Upper lobe of left lung (tissue), 6 donors: ENCODE measurements around the gene TXNRD1. TPM values are rescaled to one million over a fixed set of nuclear protein-coding genes. Genes with fewer than 3 reads are reported as not detected.

ENCODE experiments used
- ATAC-seq, 2 donors: fragments of 200-7000 bp; cut with Tn5 transposase; one replicate each; pipeline ENCODE4 v1.9.1; 2022; ENCODE audit warnings: mild to moderate bottlenecking in 2 of 2, moderate library complexity in 2 of 2; ENCODE audit not compliant: low FRiP score in 2 of 2
- DNase-seq, 2 donors: peaks; one replicate each; pipeline ENCODE4 v3.0.0-alpha.2; 2019 to 2020
- H3K27ac ChIP-seq, 4 donors: fragments of 200-600 bp; sonication (generic); one replicate each; pipeline ENCODE4 v1.5.1; 2016 to 2019
- H3K27me3 ChIP-seq, 4 donors: fragments of 200-600 bp; sonication (generic); one replicate each; pipeline ENCODE4 v1.5.1; 2017 to 2019
- H3K36me3 ChIP-seq, 4 donors: fragments of 200-600 bp; sonication (generic); one replicate each; pipeline ENCODE4 v1.5.1; 2016 to 2019
- H3K4me1 ChIP-seq, 4 donors: fragments of 200-600 bp; sonication (generic); one replicate each; pipeline ENCODE4 v1.5.1; 2018 to 2019
- H3K4me3 ChIP-seq, 4 donors: fragments of 200-600 bp; sonication (generic); one replicate each; pipeline ENCODE4 v1.5.1; 2017 to 2019; ENCODE audit warnings: mild to moderate bottlenecking in 2 of 4, moderate library complexity in 1 of 4
- H3K9me3 ChIP-seq, 4 donors: fragments of 200-600 bp; sonication (generic); one replicate each; pipeline ENCODE4 v1.5.1; 2018 to 2019
- EP300 ChIP-seq, 4 donors: sonication (generic); formaldehyde crosslinking; IDR thresholded peaks; one replicate each; pipeline ENCODE4 v1.5.1; 2017; ENCODE audit warnings: antibody characterized with exemption in 4 of 4, control low read depth in 2 of 4
- POLR2A ChIP-seq, 4 donors: fragments of 450-650 bp; IDR thresholded peaks; one replicate each; pipeline ENCODE4 v1.5.1; 2016 to 2017; ENCODE audit warnings: antibody characterized with exemption in 4 of 4, mild to moderate bottlenecking in 2 of 4
- POLR2AphosphoS5 ChIP-seq, 2 donors: sonication (generic); formaldehyde crosslinking; IDR thresholded peaks; one replicate each; pipeline ENCODE4 v1.5.1; 2017; ENCODE audit warnings: antibody characterized with exemption in 2 of 2
- whole genome bisulfite sequencing, 2 donors: methylation state at CpG; one replicate each; pipeline ENCODE4 v1.1.5; 2017 to 2018; 5-methylcytosine and 5-hydroxymethylcytosine counted together
- total RNA-seq, 6 donors: library from RNA; depleted of rRNA in 4 of 6; stranded (reverse); fragments of >200 nt in 4 of 6; gene quantifications; one replicate each; pipeline versions ENCODE4 v1.1.0 to v1.2.1, GENCODE V29; 2016 to 2021
- TF ChIP-seq, protein P1 (sequence below), 6 experiments: fragments of 450-650 bp in 4 of 6; fragments of 200-600 bp in 2 of 6; sonication (generic) in 2 of 6; IDR thresholded peaks; one replicate each; pipeline ENCODE4 v1.5.1; 2016 to 2019; ENCODE audit warnings: antibody characterized with exemption in 6 of 6
- donor health status: DM: no; HTN: no; CAD: no; lungs with moderate emphysema.
- donor health status: DM: no; HTN: yes; CAD: no; lungs with severe emphysema.

Gene TXNRD1
- total RNA-seq, 6 donors from 2014 or later: 124 to 381 (median 162) TPM

DNA sequence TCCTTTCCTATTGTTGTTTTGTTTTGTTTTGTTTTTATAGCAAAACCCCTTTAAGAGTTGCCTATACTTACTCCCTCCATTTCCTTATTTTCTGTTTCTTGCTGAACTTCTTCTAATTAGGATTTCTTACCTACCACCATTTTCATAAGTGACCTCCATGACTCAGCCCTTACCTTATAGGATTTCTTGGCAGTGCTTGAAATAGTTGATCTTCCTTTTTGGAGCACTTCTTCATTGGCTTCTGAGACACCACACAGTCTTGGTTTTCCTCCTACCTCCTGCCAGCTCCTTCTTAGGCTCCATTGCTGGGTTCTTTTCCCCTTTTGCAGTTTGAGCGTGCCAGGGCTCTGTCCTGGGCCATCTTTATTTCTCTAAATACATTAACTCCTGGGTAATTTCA, 64.5 kb downstream of the TXNRD1 start:
- Histone ChIP-seq H3K27ac (no peak overlapping the region), H3K4me3 (no peak overlapping the region), H3K9me3 (no peaks in the 10 kb centered on the region), H3K4me1 (peaks cover 0 to 19% (median 7%) of the 10 kb centered on the region in 4 donors), H3K27me3 (no peaks in the 10 kb centered on the region), H3K36me3 (no peaks in the 10 kb centered on the region)
- TF ChIP-seq POLR2AphosphoS5 (IDR thresholded peaks at IDR 0.05) (no peak), POLR2A (IDR thresholded peaks at IDR 0.05) (no peak), EP300 (IDR thresholded peaks at IDR 0.05) (no peak)
- TF ChIP-seq, protein P1, sequence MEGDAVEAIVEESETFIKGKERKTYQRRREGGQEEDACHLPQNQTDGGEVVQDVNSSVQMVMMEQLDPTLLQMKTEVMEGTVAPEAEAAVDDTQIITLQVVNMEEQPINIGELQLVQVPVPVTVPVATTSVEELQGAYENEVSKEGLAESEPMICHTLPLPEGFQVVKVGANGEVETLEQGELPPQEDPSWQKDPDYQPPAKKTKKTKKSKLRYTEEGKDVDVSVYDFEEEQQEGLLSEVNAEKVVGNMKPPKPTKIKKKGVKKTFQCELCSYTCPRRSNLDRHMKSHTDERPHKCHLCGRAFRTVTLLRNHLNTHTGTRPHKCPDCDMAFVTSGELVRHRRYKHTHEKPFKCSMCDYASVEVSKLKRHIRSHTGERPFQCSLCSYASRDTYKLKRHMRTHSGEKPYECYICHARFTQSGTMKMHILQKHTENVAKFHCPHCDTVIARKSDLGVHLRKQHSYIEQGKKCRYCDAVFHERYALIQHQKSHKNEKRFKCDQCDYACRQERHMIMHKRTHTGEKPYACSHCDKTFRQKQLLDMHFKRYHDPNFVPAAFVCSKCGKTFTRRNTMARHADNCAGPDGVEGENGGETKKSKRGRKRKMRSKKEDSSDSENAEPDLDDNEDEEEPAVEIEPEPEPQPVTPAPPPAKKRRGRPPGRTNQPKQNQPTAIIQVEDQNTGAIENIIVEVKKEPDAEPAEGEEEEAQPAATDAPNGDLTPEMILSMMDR (IDR thresholded peaks at IDR 0.05): no peak
- ATAC-seq: no peak
- 94 to 100% methylated on average over 1 of the region's 1 CpG for WGBS, 2 donors
- DNase-seq: no peak

DNA sequence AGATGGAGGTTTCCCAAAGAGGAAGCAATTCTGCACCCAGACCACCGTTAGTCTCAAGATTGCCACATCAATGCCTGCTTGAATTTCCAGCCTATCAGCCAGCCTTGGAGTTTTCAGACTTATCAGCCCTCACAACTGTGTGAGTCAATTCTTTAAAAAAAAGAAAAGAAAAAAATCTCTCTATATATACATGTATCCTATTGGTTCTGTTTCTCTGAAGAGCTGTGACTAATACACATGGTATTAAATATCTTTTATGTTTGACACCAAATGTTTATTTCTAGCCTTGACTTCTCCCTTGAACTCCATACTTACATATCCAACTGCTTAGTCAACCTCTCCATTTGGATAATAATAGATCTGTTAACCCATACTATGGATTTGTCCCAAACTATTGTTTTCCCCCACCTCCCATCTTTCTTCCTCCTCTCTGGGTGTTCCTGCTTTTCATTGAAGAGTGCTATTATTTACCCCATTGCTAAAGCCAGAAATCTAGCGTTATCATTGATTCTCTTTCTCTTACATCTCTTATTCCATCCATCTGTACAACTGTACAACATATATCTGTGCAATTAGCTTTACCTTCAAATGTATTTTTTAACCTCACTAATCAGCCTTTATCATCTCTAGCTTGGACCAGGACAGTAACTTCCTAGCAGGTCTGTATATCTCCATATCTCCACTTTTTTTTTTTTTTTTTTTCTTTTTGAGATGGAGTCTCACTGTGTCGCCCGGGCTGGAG, 65.3 kb downstream of the TXNRD1 start:
- Histone ChIP-seq H3K9me3 (no peaks in the 10 kb centered on the region), H3K27me3 (no peaks in the 10 kb centered on the region), H3K36me3 (no peaks in the 10 kb centered on the region), H3K4me1 (peaks cover 5 to 23% (median 14%) of the 10 kb centered on the region in 4 donors), H3K4me3 (no peak overlapping the region), H3K27ac (no peak overlapping the region)
- 57 to 63% methylated on average over 4 of the region's 4 CpGs for WGBS, 2 donors
- no peak for DNase-seq
- ATAC-seq: peak in 1 of 2 donors; percentile 32
- TF ChIP-seq POLR2A (IDR thresholded peaks at IDR 0.05) (no peak), EP300 (IDR thresholded peaks at IDR 0.05) (no peak), POLR2AphosphoS5 (IDR thresholded peaks at IDR 0.05) (no peak)
- TF ChIP-seq, protein P1 (IDR thresholded peaks at IDR 0.05): no peak

DNA sequence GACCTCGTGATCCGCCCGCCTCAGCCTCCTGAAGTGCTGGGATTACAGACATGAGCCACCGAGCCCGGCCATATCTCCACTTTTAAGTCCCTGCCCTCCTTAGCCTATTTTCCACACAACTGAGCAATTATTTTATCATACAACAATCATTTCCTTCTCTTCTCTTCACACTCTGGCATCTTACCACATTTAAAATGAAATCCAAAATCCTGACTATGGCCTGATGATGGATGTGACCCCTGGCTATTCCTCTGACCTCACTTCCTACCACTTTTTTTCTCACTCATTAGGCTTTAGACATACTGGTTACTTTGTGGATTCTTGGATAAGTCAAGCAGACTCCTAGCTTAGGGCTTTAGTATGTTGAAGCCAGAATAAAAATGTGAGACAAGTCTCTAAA, 66.1 kb downstream of the TXNRD1 start:
- no peak for DNase-seq
- H3K4me1 ChIP-seq: peaks cover 12 to 26% (median 21%) of the 10 kb centered on the region in 4 donors
- no peaks in the 10 kb centered on the region for H3K9me3 ChIP-seq
- no peaks in the 10 kb centered on the region for H3K36me3 ChIP-seq
- H3K4me3 ChIP-seq: no peak overlapping the region
- ATAC-seq: no peak
- H3K27ac ChIP-seq: no peak overlapping the region
- no peaks in the 10 kb centered on the region for H3K27me3 ChIP-seq
- WGBS, 2 donors: 91 to 95% methylated on average over 5 of the region's 5 CpGs
- TF ChIP-seq POLR2A (IDR thresholded peaks at IDR 0.05) (no peak), EP300 (IDR thresholded peaks at IDR 0.05) (no peak), POLR2AphosphoS5 (IDR thresholded peaks at IDR 0.05) (no peak)
- TF ChIP-seq, protein P1 (IDR thresholded peaks at IDR 0.05): no peak

DNA sequence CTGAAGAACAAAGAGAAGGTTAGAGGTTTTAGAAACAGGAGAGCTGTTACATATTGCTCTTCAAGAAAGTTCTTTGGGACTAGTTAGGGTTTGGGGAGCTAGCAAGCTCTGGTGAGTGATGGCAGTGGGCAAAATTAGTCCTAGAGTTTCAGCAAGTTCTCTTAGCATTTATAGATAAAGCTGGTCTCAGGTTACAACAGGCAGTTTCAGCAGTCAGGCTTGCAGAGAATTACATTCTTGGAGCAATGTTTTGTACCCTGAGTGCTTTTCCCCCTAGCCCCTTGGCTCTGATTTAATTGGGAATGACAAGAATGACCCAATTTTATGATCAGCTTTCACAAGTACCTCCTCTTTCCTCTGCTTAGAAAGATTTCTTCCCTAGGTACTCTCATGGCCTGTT, 66.5 kb downstream of the TXNRD1 start:
- H3K4me1 ChIP-seq: peaks cover 12 to 22% (median 19%) of the 10 kb centered on the region in 4 donors
- no peak for ATAC-seq

More for the DNA sequence above, 66.5 kb downstream of the TXNRD1 start:
- DNase-seq: no peak
- TF ChIP-seq POLR2AphosphoS5 (IDR thresholded peaks at IDR 0.05): no peak
- TF ChIP-seq, protein P1 (IDR thresholded peaks at IDR 0.05): no peak
- no peak for TF ChIP-seq EP300 (IDR thresholded peaks at IDR 0.05)
- TF ChIP-seq POLR2A (IDR thresholded peaks at IDR 0.05): no peak
- H3K4me3 ChIP-seq: no peak overlapping the region
- no peaks in the 10 kb centered on the region for H3K27me3 ChIP-seq
- H3K9me3 ChIP-seq: no peaks in the 10 kb centered on the region
- H3K36me3 ChIP-seq: no peaks in the 10 kb centered on the region
- H3K27ac ChIP-seq: no peak overlapping the region
